ENCODE results near the gene CCBE1.
"Not testable (repeated sequence)": the region's sequence is repeated elsewhere in the genome, so short reads cannot be mapped to it uniquely, and the experiment has no call there.

The CCBE1 gene

DNA sequence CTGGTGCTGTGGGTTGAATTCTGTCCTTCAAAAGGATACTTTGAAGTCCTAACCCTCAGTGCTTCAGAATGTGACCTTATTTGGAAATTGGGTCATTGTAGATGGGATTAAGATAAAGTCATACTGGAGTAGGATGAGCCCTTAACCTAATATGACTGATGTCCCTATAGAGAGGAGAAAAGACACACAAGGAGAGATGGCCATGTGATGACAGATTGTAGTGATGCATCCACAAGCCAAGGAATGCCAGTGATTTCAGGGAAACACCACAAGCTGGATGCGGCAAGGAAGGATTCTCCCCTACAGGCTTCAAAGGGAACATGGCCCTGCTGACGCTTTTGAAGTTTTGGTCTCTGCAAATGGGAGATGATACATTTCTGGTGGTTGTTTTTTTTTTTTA lies 24.7 kb upstream of the CCBE1 start:
- H3K4me3 Mint-ChIP-seq: no peak overlapping the region
- H3K4me1 Mint-ChIP-seq: no peaks in the 10 kb centered on the region
- no peak for ATAC-seq
- H3K27me3 Mint-ChIP-seq: peaks cover 7% of the 10 kb centered on the region
- no peaks in the 10 kb centered on the region for H3K9me3 Mint-ChIP-seq
- no peaks in the 10 kb centered on the region for H3K36me3 Mint-ChIP-seq
- H3K27ac Mint-ChIP-seq: no peak overlapping the region

DNA sequence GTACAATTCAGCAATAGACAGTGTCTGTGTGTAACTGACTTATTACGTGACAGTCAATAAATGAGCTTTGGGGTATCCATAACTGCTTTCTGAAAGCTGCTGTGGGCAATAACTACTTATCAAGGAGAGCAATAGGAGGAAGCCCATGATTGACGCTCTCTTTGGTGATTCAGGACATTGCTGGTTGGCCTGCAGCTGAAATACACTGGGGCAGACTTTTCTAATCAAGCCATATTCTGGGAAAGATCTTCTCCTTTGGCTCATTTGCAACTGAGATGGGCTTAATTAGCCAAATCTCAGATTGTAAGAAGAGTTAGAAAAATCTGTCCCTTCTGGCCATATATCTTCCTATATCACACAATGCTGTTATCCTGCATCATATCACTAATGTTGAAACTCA lies 24.0 kb upstream of the CCBE1 start:
- H3K36me3 Mint-ChIP-seq: no peaks in the 10 kb centered on the region
- H3K4me1 Mint-ChIP-seq: no peaks in the 10 kb centered on the region
- no peaks in the 10 kb centered on the region for H3K9me3 Mint-ChIP-seq
- ATAC-seq: no peak
- H3K27ac Mint-ChIP-seq: no peak overlapping the region
- peaks cover 7% of the 10 kb centered on the region for H3K27me3 Mint-ChIP-seq
- H3K4me3 Mint-ChIP-seq: no peak overlapping the region

DNA sequence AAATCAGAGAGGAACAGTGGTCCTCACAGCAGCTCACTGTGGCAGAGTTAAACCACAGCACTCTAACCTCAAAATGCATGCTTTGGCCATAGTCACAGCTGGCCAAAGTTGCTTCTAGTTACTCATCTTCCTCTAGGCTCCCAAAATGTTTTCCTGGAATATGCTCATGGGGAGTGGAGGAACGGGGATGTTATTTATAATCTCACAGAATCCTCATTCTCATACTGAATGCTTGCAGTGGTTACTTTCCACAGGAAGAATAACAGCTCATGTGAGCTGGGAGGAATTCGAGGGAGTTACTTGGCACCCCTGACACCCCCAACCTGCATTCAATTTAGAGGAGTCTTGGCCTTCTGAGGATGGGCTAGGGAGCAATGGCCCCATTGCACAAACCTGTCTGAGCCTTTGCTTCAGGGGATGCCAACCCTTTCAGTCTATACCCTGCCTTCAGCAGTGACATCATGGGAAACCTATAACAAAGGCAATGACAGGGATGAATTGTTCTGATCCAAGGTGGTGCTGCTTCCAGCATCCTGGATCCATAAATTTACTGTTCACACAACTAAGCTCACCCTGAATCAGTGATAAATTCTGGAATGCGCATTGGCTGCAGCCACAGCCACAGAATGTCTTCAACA lies 22.4 kb upstream of the CCBE1 start:
- Mint-ChIP-seq H3K4me1 (no peaks in the 10 kb centered on the region), H3K36me3 (no peaks in the 10 kb centered on the region)

DNA sequence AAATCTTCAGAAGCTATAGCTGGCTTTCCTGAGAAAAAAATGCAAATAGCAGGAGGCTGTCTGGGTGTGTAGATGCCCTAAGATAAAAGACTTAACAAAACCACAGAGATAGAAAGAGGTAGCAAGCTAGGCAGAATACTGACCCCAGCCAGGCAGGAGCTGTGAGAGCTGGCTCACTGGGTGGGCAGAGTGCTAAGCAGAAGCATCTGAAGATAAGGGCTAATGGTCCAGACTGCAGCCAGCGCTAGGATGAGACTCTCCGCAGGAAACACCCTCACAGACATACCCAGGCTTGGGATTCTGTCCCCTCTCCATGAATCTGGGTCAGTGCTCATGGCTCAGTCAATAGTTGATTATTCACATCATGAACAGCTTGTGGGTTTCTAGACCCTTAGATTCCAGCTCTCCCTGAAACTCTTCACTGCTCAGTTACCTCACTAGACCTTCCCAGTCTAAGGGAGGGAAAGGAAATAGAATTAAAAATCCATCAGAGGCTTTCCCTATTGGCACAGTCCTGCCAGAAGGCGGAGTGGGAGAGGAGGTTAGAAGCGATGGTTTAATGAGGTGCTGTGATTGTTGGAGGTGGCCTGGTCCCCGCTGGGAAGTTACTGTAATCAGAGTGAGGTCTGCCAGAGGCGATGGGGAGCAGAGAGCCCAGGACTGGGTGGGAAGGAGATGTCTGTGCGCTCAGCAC lies 21.4 kb upstream of the CCBE1 start:
- Mint-ChIP-seq H3K4me1 (no peaks in the 10 kb centered on the region), H3K9me3 (no peaks in the 10 kb centered on the region), H3K27me3 (no peaks in the 10 kb centered on the region), H3K27ac (no peak overlapping the region), H3K4me3 (no peak overlapping the region), H3K36me3 (no peaks in the 10 kb centered on the region)
- ATAC-seq: no peak

More for the DNA sequence above, 22.4 kb upstream of the CCBE1 start:
- Mint-ChIP-seq H3K27ac (no peak overlapping the region), H3K27me3 (peaks cover 6% of the 10 kb centered on the region), H3K4me3 (no peak overlapping the region), H3K9me3 (no peaks in the 10 kb centered on the region)
- ATAC-seq: no peak

DNA sequence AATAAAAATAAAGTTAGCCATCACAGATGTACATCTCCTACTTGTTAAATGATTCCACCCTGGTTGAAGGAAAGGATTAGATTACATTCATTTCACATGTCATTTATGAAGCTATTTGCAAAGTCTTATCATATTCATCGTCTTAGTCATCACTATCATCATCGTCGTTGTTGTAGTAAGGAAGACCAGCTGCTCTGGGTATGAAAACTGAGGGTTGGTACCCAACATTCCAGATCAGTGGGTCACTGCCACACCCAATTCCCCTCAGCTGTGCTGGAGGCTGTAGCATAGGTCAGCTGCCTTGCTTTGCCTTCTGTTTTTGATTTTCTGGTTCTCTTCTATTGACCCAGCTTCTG lies 20.9 kb upstream of the CCBE1 start:
- Mint-ChIP-seq H3K27ac (no peak overlapping the region), H3K9me3 (no peaks in the 10 kb centered on the region), H3K4me3 (no peak overlapping the region), H3K36me3 (no peaks in the 10 kb centered on the region), H3K27me3 (no peaks in the 10 kb centered on the region), H3K4me1 (no peaks in the 10 kb centered on the region)
- ATAC-seq: no peak

DNA sequence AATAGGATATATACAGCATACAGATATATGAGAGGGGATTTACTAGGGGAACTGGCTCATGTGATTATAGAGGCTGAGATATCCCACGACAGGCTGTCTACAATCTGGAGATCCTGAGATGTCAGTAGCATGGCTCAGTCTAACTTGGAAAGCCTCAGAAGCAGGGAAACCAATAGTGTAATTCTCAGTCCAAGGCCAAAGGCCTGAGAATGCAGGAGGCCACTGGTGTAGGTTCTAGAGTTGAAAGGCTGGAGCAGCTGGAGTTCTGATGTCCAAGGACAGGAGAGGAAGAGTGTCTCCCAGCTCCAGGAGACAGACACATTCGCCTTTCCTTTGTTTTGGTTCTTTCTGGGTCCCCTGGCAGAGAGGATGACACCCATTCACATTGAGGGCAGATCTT lies 20.1 kb upstream of the CCBE1 start:
- H3K27ac Mint-ChIP-seq: no peak overlapping the region
- H3K9me3 Mint-ChIP-seq: no peaks in the 10 kb centered on the region
- no peak for ATAC-seq
- H3K36me3 Mint-ChIP-seq: no peaks in the 10 kb centered on the region
- H3K4me1 Mint-ChIP-seq: no peaks in the 10 kb centered on the region
- no peaks in the 10 kb centered on the region for H3K27me3 Mint-ChIP-seq
- no peak overlapping the region for H3K4me3 Mint-ChIP-seq

DNA sequence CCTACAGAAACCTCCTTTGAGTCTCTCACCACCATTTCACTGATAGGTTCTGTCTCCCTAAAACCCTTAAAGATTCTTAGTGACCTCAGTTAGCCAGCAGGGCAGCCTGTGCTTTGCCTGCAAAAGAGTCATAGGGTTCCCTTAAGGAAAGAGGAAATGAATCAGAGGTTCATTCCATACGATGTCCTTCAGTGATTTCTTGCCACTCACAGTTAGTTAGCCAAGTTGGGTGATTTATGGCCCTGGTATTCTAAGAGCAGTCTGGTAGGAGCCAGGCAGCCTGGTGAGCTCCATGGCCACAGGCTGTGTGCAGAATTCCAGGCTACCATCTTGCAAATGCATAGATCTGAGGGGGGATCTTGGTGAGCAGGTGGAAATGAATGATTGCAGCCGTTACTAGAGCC lies 18.7 kb upstream of the CCBE1 start:
- H3K36me3 Mint-ChIP-seq: no peaks in the 10 kb centered on the region
- H3K27ac Mint-ChIP-seq: no peak overlapping the region
- no peaks in the 10 kb centered on the region for H3K9me3 Mint-ChIP-seq
- H3K27me3 Mint-ChIP-seq: no peaks in the 10 kb centered on the region
- no peak for ATAC-seq
- H3K4me1 Mint-ChIP-seq: no peaks in the 10 kb centered on the region
- H3K4me3 Mint-ChIP-seq: no peak overlapping the region

DNA sequence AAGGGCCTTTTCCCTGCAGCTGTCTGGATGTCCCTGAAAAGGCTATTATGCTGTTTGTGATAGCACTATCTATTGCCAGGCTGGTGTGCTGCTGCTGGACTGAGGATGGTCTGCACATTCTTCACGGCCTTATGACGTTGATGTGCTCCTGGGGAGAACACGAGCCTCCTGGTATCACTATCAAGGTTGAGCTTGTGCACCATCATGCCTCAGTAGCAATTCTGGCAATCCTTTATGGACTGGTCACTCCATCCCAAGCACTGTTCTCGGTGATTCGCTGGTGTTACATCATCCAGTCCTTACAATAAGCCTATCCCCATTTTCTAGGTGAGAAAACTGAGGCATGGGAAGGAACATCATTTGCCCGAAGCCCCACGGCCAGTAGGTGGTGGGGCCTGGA lies 18.2 kb upstream of the CCBE1 start:
- Mint-ChIP-seq H3K4me1 (no peaks in the 10 kb centered on the region), H3K36me3 (no peaks in the 10 kb centered on the region), H3K9me3 (no peaks in the 10 kb centered on the region), H3K27ac (no peak overlapping the region), H3K4me3 (no peak overlapping the region), H3K27me3 (no peaks in the 10 kb centered on the region)
- ATAC-seq: no peak

DNA sequence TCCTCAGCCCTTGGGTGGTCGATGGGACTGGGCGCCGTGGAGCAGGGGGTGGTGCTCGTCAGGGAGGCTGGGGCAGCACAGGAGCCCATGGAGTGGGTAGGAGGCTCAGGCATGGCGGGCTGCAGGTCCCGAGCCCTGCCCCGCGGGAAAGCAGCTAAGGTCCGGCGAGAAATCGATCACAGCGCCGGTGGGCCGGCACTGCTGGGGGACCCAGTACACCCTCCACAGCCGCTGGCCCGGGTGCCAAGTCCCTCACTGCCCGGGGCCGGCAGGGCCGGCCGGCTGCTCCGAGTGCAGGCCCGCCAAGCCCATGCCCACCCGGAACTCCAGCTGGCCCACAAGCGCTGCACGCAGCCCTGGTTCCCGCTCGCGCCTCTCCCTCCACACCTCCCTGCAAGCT lies 16.9 kb upstream of the CCBE1 start:
- not testable (repeated sequence) for ATAC-seq, H3K9me3 Mint-ChIP-seq, H3K27ac Mint-ChIP-seq

DNA sequence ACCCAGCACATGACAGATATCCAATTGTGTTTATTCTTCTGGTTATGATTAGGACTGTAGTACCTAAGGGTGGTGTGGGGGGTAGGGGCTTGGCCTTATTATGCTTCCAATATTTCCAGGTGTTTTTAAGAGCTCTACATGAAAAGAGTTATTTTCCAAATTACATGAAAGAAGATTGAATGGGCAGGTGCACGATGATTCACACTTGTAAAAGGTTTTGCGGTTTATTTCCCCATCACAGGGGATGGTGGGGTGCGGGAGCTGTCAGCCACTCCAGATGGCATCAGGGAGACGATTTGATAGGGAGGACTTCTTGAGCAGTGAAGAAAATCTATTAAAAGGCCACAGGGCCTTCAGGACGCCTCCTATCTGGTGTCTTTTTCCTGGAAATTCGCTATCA lies 15.1 kb upstream of the CCBE1 start:
- no peak for ATAC-seq
- H3K27me3 Mint-ChIP-seq: peaks cover 15% of the 10 kb centered on the region
- H3K9me3 Mint-ChIP-seq: no peaks in the 10 kb centered on the region
- H3K4me1 Mint-ChIP-seq: no peaks in the 10 kb centered on the region
- H3K4me3 Mint-ChIP-seq: no peak overlapping the region
- H3K27ac Mint-ChIP-seq: no peak overlapping the region
- no peaks in the 10 kb centered on the region for H3K36me3 Mint-ChIP-seq

More for the DNA sequence above, 16.9 kb upstream of the CCBE1 start:
- H3K27me3 Mint-ChIP-seq, H3K36me3 Mint-ChIP-seq, H3K4me1 Mint-ChIP-seq, H3K4me3 Mint-ChIP-seq: not testable (repeated sequence)

DNA sequence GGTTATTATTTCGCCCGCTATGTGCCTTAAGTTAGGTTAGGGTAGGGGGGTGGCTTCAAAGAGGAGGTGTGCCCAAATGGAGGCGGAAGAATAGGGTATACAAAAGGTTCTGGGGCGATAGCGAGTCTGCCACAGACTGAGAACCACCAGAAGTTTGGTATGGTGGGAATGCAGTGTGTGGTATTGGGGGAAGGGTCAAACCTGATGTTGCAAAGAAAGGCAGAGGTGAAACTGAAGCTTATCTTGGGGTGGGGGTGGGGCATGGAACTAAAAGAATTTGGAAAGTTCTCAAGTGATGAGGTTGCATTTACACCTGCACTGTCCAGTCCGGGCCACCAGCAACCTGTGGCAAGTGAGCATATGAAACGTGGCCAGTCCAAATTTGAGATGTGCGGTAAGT lies 11.8 kb upstream of the CCBE1 start:
- Mint-ChIP-seq H3K9me3 (no peaks in the 10 kb centered on the region), H3K27ac (no peak overlapping the region), H3K4me3 (no peak overlapping the region)

DNA sequence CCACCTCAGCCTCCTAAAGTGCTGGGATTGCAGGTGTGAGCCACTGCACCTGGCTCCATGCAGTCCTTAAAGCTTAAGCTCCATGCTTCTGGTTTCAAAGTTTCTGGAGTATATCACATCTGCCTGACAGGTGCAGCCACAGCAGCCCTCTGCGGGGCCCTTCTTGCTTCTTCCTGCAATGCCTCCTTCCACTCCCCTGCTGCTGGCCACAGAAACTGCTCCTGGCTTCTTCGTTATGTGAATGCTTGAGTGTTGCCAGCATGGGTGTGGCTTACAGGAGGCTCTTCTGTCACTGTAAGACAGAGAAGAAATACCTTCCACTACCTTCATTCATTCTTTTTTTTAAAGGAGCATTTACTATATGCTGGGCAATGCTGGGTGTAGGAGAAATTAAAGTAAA lies 10.1 kb upstream of the CCBE1 start:
- no peak for ATAC-seq
- Mint-ChIP-seq H3K9me3 (no peaks in the 10 kb centered on the region), H3K27ac (no peak overlapping the region), H3K36me3 (no peaks in the 10 kb centered on the region), H3K27me3 (peaks cover 15% of the 10 kb centered on the region), H3K4me3 (no peak overlapping the region), H3K4me1 (no peaks in the 10 kb centered on the region)

More for the DNA sequence above, 11.8 kb upstream of the CCBE1 start:
- Mint-ChIP-seq H3K36me3 (no peaks in the 10 kb centered on the region), H3K4me1 (no peaks in the 10 kb centered on the region), H3K27me3 (peaks cover 15% of the 10 kb centered on the region)
- ATAC-seq: no peak

DNA sequence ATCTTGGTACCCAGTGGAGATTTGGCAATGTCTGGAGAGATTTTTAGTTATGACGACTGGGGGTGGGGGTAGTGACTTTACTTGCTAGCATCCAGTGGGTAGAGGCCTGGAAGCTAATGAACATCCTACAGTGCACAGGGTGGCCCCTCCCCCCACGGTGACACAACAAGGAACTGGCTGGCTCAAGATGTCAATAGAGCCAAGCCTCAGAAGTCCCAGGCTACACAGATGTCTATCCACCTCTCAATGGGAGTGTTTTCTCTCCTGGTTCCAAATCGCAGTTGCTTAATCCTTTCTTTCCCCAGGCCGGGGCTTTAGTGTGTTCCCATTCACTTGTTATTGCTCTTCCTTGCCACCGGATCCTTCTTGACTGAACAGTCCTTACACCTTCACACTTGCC lies 9.3 kb upstream of the CCBE1 start:
- Mint-ChIP-seq H3K27me3 (peaks cover 15% of the 10 kb centered on the region), H3K9me3 (no peaks in the 10 kb centered on the region), H3K27ac (no peak overlapping the region), H3K36me3 (no peaks in the 10 kb centered on the region), H3K4me1 (no peaks in the 10 kb centered on the region), H3K4me3 (no peak overlapping the region)
- no peak for ATAC-seq

DNA sequence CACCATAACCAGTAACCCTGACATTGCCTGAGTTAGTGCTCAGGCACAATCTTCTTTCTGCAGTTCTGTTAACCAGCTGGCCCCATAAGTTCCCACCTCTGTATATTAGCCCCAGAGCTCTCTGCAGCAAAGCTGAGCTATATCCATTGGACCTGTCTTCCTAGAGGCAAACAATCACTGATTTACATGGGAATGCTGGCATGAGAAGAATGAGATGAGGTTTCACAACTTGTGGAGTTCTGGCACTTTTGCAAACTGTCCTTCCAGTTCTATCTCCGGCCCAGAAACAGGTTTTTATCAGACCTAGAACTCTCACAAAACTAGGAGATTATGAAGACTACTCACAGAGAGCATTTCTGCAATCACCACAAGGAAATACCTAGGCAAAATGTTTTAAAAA lies 7.9 kb upstream of the CCBE1 start:
- no peaks in the 10 kb centered on the region for H3K4me1 Mint-ChIP-seq
- H3K36me3 Mint-ChIP-seq: no peaks in the 10 kb centered on the region

DNA sequence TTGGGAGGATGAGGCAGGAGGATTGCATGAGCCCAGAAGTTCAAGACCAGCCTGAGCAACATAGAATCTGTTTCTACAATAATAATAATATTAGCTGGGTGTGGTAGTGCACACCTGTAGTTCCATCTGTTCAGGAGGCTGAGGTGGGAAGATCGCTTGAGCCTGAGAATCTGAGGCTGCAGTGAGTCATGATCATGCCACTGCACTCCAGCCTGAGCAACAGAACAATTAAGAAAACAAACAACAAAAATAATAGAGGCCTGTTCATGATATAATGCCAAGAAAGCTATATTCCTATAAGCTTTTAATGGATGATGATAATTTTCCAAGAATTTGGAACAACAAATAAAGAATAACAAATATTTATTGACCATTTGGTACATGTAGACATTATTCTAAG lies 6.9 kb upstream of the CCBE1 start:
- Mint-ChIP-seq H3K27me3 (peaks cover 20% of the 10 kb centered on the region), H3K4me3 (no peak overlapping the region), H3K9me3 (no peaks in the 10 kb centered on the region), H3K4me1 (no peaks in the 10 kb centered on the region), H3K36me3 (no peaks in the 10 kb centered on the region), H3K27ac (no peak overlapping the region)
- ATAC-seq: no peak

More for the DNA sequence above, 7.9 kb upstream of the CCBE1 start:
- no peak overlapping the region for H3K4me3 Mint-ChIP-seq
- ATAC-seq: no peak
- H3K27me3 Mint-ChIP-seq: peaks cover 25% of the 10 kb centered on the region
- no peaks in the 10 kb centered on the region for H3K9me3 Mint-ChIP-seq
- no peak overlapping the region for H3K27ac Mint-ChIP-seq

DNA sequence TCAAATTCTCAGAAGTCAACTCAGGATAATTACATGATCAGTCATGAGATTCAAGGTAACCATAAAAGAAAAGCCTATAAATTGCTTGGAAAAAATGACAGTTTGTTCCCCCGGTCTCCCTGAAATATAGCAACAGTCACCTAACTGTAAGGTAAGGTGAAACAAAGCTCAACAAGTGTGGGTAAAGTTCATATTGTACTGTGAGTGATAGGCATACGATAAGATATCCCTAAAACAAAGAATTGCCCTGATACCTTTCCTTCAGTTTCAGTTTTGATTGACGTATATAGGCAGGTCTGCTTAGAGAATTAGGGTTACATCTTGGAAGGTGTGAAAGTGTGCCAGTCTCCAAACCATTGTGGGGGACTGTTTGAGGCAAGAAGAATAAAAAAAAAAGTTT lies 4.0 kb upstream of the CCBE1 start:
- ATAC-seq: no peak
- no peak overlapping the region for H3K27ac Mint-ChIP-seq
- H3K4me1 Mint-ChIP-seq: peaks cover 17% of the 10 kb centered on the region
- peaks cover 32% of the 10 kb centered on the region for H3K27me3 Mint-ChIP-seq
- H3K9me3 Mint-ChIP-seq: no peaks in the 10 kb centered on the region
- H3K4me3 Mint-ChIP-seq: no peak overlapping the region
- H3K36me3 Mint-ChIP-seq: no peaks in the 10 kb centered on the region
